T-helper 1 cell (primary cell): ENCODE data around the gene COL20A1.

Experiments
- DNase-seq, 5 donors: peaks; one replicate each; pipeline ENCODE4 v3.0.0-alpha.2; 2012 to 2020

Gene COL20A1

DNA sequence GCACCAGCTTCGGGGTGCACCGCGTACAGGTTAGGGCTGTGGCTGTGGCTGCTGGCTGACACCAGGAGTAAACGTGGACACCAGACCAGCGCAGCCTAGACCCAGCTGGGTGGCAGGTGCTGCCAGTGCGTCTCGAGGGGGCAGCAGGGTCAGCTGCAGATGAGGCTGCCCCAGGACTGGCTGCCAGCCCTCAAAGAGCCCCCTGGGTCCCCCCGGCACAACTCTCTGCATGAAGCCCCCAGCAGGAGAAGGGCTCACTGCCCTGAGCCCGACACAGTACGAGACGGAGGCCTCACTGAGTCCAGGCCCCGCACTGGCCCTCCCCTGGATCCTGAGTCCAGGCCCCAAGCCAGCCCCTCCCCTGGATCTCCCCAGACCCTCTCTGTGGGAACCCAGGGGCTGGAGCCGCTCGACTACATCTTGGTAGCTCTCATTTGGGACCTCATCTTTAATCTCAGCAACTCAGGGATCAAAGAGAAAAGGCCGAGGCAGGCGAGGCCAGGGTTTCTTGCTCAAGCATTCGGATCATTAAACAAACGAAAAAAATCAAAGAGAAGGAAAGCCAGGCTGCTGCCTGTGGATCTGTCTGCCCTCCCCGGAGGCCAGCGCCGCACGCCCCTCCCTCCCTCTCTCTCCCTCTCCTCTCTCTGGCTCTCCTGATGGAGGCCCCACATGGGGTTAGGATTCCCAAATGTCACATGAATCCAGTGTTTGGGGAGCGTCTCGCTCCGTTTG, 31.8 kb upstream of the COL20A1 start:
- DNase-seq = no peak

DNA sequence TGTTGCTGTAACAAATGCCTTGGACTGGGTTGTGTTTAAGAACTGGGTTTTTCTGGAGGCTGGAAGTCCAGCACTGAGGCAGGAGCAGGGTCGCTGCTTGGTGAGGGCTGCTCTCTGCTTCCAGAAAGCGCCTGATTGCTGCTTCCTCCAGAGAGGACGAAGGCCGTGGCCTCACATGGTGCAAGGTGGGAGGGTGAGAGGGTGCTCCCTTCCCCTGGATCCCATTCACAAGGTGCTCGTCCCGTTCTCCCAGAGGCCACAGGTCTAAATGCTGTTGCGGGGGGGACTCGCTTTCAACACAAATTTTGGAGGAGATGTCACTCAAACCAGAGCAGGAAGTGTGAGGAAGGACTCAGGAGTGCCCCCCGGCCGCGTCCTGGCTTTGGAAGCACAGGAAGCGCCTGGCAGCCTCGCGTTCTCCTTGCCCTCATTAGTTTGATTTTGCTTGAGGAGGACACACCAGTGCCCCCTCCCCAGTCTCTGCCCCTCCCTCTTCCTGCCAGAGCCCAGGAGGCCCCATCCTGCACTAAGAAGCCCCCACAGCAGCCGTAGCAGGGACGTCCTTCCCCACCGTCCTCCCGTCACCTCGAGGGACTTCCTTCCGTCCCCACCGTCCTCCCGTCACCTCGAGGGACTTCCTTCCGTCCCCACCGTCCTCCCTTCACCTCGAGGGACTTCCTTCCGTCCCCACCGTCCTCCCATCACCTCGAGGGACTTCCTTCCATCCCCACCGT, 31.0 kb upstream of the COL20A1 start:
- DNase-seq = no peak

DNA sequence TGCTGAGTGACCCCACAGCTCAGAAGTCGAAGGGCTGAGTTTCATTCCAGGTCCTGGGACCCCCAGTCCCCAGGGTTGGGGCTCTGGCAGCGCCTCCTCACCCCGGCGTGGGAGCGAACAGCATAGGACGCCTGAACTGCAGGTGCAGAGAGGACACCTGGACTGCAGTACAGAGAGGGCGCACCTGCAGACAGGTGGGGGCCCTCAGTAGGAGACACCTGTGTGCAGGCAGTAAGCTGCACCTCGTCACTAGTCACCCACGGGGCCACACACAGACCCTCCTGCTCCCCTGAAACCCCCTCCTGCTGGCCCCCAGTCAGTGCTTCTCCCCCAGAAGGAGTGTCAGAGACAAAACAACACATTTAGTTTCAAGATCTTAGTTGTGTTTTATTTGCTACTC, 30.1 kb upstream of the COL20A1 start:
- DNase-seq = no peak

DNA sequence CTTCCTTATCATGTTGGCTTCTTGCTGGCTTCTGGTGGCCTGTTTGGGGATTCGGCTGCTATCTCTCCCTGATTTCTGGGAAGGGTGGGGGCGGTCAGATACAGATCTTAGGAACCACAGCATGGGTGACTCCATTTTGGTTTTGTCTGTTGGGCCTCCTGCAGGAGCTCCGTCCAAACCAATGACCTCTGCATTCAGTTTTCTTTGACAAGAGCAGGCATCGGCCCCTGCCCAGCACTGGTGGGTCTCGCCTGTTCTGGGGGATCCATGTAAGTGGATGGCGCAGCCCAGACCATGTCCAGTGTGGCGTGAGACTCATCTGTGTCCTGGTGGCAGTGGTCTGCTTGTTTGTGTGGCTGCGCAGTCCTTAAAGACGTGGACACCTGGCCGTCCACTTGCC, 29.0 kb upstream of the COL20A1 start:
- DNase-seq = no peak

DNA sequence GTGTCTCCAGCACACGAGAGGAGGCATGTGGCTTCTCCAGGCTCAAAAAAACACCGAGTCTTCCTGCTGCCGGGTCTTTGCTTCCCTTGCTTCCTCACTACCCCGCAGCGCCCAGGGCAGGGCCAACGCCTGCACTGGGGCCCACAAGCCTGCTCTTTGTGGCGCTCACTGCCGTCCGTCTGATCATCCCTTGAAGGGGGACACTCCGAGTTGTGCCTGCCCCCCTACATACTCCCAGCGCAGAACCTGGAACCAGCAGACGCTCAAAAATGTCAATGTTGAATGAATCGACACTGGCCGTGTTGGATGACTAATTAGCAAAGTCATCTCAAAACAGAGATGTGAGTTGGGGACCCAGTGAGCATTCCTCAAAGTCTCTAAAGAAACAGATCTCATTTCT, 28.5 kb upstream of the COL20A1 start:
- DNase-seq = no peak

DNA sequence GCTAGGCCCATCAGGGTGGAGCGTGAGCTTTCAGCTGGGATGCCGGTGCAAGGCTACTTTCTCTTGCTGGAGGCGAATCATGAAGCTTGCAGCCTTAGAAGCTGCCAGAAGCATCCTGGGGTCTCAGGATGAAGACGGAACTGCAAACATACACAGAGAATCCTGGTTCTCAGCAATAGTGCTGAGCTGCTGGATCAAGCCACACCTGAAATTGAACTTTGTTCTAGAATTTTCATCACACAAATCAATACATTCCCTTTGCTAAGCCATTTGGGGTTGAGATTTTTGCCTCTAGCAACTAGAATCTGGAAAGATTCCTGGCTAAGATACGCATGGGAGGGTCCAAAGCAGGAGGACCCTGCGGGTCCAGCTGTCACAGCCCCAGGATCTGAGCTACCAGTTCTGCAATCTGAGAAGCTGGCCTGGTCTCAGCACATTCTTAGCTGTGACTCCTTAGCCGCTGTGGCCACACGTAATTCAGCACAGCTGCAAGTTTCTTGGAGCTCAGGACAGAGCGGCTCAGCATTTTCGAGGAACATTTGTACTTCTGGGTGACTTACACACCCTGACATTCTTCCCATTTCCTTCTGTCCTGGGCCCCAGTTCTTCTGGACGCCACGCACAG, 27.0 kb upstream of the COL20A1 start:
- no peak for DNase-seq

DNA sequence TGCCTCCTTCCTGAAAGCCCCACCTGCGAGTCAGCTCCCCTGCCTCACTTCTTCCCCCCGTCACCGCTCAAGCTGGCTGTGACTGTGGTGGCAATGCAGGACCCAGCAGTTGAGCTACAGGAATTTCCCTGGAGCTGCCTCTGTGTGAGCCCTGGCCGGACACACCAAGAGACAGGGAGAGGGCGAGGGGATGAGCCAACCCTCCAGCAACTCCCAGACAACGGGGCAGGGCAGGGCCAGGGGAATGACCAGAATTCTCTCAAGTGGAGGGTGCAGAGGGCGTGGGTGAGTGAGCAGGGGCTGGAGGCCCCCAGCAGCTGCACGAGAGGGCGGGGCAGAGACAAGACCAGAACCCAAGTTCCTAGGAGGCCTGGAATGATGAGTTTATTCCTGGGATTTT, 25.3 kb upstream of the COL20A1 start:
- DNase-seq = no peak

DNA sequence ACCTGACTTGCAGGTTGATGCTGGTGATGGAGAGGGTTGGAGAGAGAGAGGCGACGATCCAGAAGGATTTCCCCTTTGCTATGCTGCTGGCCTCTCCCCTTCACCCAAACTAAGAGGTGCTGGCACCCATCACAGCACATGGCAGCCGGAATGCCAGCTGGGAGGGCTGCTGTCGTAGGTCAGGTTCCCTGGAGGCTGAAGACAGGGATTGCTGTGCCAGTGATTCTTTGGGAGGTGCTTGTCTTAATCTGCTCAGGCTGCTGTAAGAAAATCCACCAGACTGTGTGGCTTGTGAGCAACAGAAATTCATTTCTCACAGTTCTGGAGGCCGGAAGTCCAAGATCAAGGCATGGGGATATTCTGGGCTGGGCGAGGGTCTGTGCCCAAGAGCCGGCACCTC, 24.7 kb upstream of the COL20A1 start:
- DNase-seq = no peak

DNA sequence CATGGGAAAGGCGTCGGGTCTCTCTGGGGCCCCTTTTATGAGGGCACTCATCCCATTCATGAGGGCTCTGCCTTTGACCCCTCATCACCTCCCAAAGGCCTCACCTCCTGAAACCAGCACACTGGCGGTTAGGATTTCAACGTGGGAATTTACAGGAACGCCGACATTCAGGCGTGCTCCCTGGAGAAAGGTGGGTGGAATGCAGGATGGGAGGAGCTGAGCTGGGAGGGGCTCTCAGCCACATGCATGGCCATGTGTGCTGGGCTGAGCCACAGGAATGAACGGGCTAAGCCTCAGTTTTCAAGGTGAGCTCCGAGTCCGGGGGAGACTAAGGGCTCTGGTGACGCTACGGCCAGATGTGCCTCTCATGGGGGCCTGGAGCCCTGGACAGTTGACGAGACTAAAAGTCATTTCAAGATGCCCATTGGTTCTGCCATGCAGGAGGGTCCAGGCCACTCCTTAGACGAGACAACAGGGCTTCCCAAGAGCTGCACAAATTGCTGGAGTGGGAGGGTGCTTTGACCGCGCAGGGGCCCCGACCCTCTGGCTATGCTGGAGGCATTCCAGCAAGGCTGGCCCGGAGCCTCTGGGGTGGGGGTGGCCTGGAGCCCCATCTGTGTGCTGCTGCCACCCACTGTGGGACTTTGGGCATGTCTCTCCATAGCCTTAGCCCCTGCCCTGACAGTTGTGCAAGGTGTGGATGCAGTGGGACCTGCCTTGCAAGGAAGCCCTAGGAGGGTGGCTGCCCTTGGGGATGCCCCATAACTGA, 24.1 kb upstream of the COL20A1 start:
- DNase-seq = no peak

DNA sequence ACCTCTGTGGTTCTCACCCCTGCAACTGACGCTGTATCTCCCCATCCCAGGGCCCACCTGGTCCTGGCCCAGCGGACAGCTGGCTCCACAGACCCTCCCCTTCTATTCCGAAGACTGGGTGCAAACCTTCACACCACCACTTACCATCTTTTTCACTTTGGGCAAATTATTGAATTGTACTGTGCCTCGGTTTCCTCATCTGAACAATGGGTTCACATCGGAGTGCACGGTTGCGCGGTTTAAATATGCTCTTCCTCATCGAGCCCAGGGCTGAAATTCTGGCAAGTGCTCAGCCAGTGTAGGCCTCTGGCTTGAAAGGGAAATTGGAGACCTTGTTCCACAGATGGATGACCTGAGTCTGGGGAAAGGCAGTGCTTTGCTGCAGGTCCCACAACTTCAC, 23.3 kb upstream of the COL20A1 start:
- no peak for DNase-seq

DNA sequence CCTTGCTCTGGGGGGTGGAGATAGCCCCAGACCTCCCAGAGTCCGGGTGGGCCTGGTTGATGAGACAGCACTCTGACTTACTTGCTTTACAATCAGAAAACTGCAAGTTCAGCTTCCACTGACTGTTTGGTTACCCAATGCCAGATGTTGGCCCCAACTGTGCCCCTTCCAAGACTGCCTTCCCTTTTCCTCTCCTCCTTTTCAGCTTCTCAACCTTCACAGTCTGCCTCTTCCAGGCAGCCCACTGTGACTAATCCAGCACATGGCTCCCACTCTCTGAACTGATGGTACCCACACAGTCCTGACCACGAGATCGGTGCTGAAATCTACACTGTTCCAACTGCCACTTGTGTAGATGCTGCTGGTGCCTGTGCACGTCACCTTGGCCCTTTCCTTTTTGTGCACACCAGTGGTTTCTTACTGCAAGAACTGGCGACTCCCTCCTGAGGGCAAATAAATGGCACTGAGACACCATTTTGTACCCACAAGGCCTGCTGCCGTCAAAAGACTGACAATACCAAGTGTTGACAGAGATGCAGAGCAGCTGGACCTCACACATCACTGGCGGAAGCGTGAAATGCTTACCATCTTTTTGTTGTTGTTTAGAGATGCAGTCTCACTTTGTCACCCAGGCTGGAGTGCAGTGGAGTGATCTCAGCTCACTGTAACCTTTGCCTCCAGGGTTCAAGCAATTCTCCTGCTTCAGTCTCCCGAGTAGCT, 22.2 kb upstream of the COL20A1 start:
- no peak for DNase-seq

DNA sequence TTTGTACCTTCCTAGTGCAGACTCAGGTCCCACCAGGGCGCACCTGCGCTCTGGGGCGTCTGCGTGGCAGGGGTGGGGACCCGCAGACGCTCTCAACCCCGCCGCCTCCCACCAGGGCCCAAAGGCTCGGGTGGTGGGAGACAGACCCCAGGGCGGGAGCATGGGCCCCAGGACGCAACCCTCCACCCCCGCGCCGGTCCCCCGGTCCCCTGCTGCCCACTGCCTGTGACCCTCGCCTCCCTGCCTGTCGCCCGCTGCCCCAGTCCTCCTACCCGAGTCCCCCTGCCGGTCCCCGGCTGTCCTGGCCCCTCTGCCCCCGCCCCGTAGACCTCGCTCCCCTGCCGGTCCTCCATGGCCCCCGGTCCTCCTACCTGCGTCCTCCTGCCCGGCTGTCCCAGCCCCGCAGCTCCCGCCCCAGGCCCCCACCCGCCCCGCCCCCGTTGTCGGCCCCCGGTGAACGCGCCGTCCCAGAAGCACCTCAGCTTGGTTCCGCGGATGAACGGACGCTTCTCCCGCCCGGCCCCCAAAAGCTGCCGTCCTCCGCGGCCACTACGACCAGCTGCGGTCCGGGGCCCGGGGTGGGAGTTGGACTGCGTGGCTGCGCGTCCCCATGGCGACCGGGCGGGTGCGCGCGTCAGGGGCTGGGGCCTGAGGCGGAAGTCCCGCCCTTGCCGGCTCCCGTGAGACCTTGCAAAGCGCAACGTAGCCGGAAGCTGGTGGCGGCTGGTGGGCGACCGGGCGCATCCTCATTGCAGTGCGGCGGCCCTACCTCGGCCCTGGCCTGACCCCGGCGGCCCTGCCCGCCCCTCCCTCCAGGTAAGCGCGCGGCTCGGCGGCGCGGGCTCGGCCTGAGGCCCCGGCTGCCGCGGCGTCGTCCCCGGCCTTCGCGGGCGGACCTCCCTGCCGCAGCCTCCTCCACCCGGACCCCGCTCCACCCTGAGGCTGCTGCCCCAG, 20.6 kb upstream of the COL20A1 start, which contains the start of gene ARFGAP1:
Gene ARFGAP1 (plus strand): TSS at position 709 of the 954 bp plus-strand sequence. CDS start 2,768 bp downstream, outside the sequence.
- peak; percentile 75 to 86 (median 83) for DNase-seq

DNA sequence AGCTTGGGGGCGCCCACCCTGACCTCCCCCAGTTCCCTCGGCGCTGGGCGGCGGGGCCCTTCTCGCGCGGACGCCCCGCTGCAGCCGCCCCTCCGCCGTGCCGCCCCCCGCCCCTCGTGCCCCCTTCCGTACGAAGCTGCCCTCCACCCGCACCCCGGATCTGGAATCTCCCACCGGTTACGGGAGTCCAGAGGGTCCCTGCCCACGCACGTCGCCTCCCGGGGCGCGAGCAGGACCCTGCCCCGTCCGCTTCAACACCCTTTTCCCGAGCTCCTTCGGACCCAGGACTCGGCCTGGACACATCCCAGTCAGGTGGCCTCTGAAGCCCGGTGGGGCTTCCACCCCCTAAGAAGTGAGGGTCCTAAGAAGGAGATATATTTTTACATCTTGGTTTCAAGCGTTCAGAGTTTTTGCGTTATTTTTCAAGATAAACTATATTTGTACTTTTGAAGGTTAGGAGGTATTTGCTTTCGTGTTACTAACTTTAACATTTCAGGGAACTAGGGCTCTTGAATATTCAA, 19.9 kb upstream of the COL20A1 start:
- no peak for DNase-seq

DNA sequence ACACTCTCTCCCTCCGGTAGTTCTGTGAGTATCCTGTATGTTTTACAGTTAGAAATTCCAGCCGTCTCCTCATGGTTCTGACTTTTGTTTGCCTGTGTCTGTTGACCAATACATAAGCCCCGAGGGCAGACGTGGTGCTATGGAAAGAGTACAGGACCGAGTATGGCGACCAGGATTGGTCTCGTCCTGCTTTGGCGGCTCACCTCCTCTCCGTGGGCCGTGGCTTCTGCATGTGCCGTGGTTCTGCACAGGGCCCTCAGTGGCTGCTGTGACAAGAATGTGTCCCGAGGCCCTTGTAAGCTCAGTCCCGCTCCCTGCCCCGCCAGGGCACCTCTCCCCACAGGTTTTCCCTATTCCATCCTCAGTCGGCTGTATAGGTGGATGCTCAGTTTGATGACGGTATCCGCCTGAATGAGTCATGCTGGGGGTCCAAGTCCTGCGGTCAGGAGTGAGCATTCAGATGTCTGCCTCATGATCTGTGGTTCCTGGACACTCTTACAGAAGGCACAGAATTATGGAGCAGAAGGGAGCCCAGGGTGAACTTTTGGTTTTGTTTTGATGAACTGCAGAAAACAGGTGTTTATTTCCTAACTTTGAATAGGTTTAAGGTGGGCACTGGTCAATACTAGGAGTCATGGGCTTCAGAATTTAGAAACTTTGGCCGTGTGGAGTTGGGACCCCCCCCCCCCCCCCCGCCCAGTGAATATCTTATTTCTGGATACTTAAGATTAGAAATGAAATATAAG, 19.2 kb upstream of the COL20A1 start:
- DNase-seq = no peak

DNA sequence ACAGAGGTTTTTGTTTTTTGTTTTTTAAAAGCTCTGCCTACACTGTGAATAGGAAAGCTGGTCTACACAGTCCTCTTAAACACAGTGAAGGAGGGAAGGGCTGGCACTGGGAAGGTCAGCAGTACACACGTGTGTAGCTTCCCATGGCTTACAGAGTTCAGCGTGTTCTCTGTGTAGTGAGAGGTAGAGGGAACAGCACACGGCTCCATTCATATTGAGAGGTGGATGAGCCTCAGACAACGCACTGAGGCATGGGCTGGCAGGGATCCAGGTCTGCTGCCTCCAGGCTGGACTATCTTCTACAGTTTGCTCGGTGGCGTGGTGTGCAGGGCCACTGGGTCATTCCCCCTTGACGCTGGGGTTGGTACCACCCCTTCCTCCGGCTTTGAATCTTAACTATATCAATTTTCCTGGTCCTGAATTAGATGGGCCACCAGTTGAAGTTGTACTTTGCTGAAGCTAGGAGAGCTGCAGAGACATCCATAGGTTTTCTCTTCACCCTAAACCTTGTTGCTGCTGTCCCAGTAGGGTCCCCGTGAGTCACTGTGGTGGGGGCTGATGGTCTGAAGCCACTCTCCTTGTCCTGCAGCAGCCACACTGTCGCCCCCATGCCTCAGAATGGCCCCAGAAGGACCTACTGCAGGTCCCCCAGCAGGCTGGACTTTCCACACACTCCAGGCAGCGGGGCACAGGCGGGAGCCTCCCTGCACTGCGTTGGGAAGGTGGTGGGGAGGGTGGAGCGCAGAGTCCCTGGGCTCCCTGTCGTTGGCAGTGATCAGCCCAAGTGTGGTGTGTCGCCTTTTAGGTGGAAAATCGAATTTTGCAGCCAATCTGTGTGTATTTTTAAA, 18.4 kb upstream of the COL20A1 start:
- no peak for DNase-seq

DNA sequence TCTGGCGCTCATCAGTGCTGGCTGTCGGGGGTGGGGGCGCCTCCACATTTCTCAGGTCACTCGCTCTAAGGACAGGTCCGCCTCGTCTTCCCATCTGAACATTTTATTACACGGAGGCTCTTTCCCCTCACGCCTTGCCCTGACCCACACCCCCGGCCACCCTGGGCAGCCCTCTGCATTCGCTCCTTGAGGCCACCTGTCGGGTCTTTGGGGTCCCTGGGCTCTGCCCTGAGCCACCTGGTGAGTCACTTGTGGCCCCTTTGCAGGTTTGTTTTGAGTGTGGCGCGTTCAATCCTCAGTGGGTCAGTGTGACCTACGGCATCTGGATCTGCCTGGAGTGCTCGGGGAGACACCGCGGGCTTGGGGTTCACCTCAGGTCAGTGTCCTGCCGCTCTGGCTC, 17.2 kb upstream of the COL20A1 start:
- no peak for DNase-seq

DNA sequence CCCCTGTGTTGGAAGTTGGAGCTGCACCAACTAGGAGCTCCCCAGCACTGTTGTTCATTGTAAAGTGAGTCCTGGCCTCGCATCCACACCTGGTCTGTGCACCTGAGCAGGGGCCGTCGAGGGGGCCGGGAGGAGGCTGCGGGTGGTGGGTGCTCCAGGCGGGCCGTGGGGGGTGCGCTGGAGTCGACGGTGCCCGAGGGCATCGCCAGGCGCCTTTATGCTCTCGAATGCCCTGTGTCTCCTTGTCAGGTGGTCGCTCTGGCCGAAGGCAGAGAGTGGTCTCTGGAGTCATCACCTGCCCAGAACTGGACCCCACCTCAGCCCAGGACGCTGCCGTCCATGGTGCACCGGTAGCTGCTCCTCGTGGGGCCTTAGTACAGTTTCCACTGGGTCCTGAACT, 16.0 kb upstream of the COL20A1 start:
- no peak for DNase-seq

DNA sequence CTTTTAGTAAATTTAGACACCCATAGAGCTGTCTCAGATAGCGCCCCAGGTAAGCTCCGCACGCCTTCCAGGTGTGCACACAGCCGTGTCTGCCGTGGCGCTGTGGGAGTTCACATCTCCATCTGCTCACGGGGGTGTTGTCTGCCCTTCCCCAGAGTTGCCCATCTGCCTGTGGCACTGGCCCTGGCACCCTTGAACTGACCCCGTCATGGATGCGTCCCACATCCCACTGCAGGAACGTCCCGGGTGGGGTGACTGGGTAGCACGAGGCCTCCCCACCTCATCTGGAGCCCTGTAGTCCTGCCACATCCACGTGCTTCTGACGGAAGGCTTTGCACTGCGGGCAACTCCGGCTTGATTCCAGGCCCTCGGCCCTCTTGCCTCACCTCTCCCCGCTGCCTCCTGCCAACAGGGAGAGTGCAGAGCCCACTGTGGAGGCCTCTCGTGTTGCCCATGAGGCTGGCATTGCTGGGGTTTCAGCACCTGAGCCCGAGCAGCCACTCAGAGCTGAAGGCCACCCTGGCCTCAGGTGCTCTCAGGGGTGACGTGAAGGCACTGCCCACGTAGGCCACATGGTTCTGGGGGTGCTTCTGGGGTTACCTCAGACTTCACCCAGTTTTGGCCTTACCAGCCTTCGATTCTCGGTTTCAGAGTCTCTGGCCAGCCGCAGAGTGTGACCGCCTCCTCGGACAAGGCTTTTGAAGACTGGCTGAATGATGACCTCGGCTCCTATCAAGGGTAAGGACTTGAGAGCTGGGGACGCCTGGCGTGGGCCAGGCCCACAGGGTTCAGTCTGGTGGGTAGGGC, 15.3 kb upstream of the COL20A1 start:
- DNase-seq = no peak
